H1 (cell line): ENCODE results near the gene HPN. TPM values are rescaled to one million over a fixed set of nuclear protein-coding genes. Genes with fewer than 3 reads are reported as not detected.

ENCODE experiments used
- CTCF ChIA-PET: fragments of 300-600 bp; sonication (Branson Sonifier 250); formaldehyde crosslinking; loops from one replicate; lab custom pipeline; 2021; ENCODE audit not compliant: partially characterized antibody; lab: Charles Lee
- POLR2A ChIA-PET: fragments of 300-600 bp; sonication (Branson Sonifier 250); formaldehyde crosslinking; loops from one replicate; lab custom pipeline; 2021; ENCODE audit warnings: inconsistent platforms; ENCODE audit not compliant: partially characterized antibody; lab: Charles Lee
- DNase-seq, 2 experiments: peaks; one replicate each; pipeline versions ENCODE4 v3.0.0 to v3.0.0-alpha.2; 2010 to 2022; ENCODE audit warnings: low spot score in 2 of 2, low read depth in 1 of 2, mixed read lengths in 1 of 2
- FAIRE-seq: peaks from 2 replicates; lab custom pipeline; 2011; peaks lifted over from hg19 to GRCh38; lab: Jason Lieb, UNC
- H2AFZ ChIP-seq: 2 replicates; pipeline ENCODE4 v1.8.1; 2012; ENCODE audit warnings: low read length, inconsistent platforms
- H2AK5ac ChIP-seq: 2 replicates; pipeline ENCODE4 v1.6.1; 2013; ENCODE audit warnings: low read depth, low read length
- H2BK120ac ChIP-seq: replicated peaks from 2 replicates; pipeline ENCODE3; 2013; ENCODE audit warnings: low read depth, low read length, inconsistent platforms
- H2BK12ac ChIP-seq: 2 replicates; pipeline ENCODE4 v1.6.1; 2013; ENCODE audit warnings: low read depth, low read length
- H2BK15ac ChIP-seq: 2 replicates; pipeline ENCODE4 v1.6.1; 2013; ENCODE audit warnings: low read length
- H2BK20ac ChIP-seq: 2 replicates; pipeline ENCODE4 v1.6.1; 2013; ENCODE audit warnings: low read length
- H2BK5ac ChIP-seq: 2 replicates; pipeline ENCODE4 v1.6.1; 2013; ENCODE audit warnings: low read depth, low read length
- H3K14ac ChIP-seq: 2 replicates; pipeline ENCODE4 v1.6.1; 2013; ENCODE audit warnings: inconsistent platforms; ENCODE audit not compliant: insufficient read length
- H3K18ac ChIP-seq: 2 replicates; pipeline ENCODE4 v1.6.1; 2013; ENCODE audit warnings: low read length; ENCODE audit errors: extremely low read depth
- H3K23ac ChIP-seq: 2 replicates; pipeline ENCODE4 v1.6.1; 2013; ENCODE audit warnings: inconsistent platforms; ENCODE audit not compliant: insufficient read length
- H3K23me2 ChIP-seq: 2 replicates; pipeline ENCODE4 v1.6.1; 2013; ENCODE audit warnings: low read depth, low read length
- H3K27ac ChIP-seq: 2 replicates; pipeline ENCODE4 v1.6.1; 2011; ENCODE audit warnings: low read depth, low read length, inconsistent platforms
- H3K27me3 ChIP-seq, 4 experiments: replicated peaks in 1 of 4; 1 replicate in 1 of 4; 2 replicates in 3 of 4; pipeline versions ENCODE4 v1.6.1 to v1.8.1; 2011 to 2013; ENCODE audit warnings: low read length in 3 of 4, mild to moderate bottlenecking in 3 of 4, inconsistent platforms in 2 of 4, mixed read lengths in 2 of 4, moderate library complexity in 1 of 4; ENCODE audit not compliant: control insufficient read depth in 3 of 4, insufficient read depth in 3 of 4; ENCODE audit errors: extremely low read depth in 1 of 4
- H3K36me3 ChIP-seq, 4 experiments: 2 replicates each; pipeline versions ENCODE4 v1.6.1 to v1.8.1; 2011 to 2013; ENCODE audit warnings: mild to moderate bottlenecking in 4 of 4, low read length in 3 of 4, moderate library complexity in 2 of 4, control low read depth in 1 of 4, inconsistent platforms in 1 of 4; ENCODE audit not compliant: insufficient read depth in 4 of 4, control insufficient read depth in 2 of 4
- H3K4ac ChIP-seq: replicated peaks from 2 replicates; pipeline ENCODE3; 2013; ENCODE audit warnings: low read length, low read depth, mixed read lengths, inconsistent platforms; ENCODE audit not compliant: insufficient read length
- H3K4me1 ChIP-seq, 4 experiments: replicated peaks in 1 of 4; 1 replicate in 1 of 4; 2 replicates in 3 of 4; pipeline versions ENCODE4 v1.6.1 to v1.8.1; 2011 to 2013; ENCODE audit warnings: low read length in 3 of 4, inconsistent platforms in 2 of 4, mixed read lengths in 1 of 4; ENCODE audit not compliant: insufficient read depth in 4 of 4, control insufficient read depth in 3 of 4
- H3K4me2 ChIP-seq, 2 experiments: 2 replicates each; pipeline versions ENCODE4 v1.6.1 to v1.8.1; 2011 to 2013; ENCODE audit warnings: low read depth in 2 of 2, low read length in 2 of 2, control low read depth in 1 of 2, inconsistent platforms in 1 of 2, mild to moderate bottlenecking in 1 of 2; ENCODE audit not compliant: insufficient read depth in 1 of 2
- H3K4me3 ChIP-seq, 4 experiments: fragments of 200-600, 300-600 bp in 1 of 4; sonication (generic), shearing (Covaris generic), sonication (Bioruptor Twin) in 1 of 4; 2 replicates each; pipeline versions ENCODE4 v1.5.1 to v1.8.1; 2011 to 2016; ENCODE audit warnings: low read length in 4 of 4, low read depth in 3 of 4, control low read depth in 2 of 4, inconsistent platforms in 2 of 4, mild to moderate bottlenecking in 2 of 4, mixed read lengths in 1 of 4, moderate library complexity in 1 of 4; ENCODE audit not compliant: insufficient read depth in 2 of 4; ENCODE audit errors: extremely low read depth in 1 of 4
- H3K56ac ChIP-seq: replicated peaks from 2 replicates; pipeline ENCODE3; 2013; ENCODE audit warnings: low read depth, mild to moderate bottlenecking, mixed read lengths, low read length, inconsistent platforms; ENCODE audit not compliant: insufficient read length
- H3K79me1 ChIP-seq: 2 replicates; pipeline ENCODE4 v1.6.1; 2013; ENCODE audit warnings: low read depth, low read length, control low read depth
- H3K79me2 ChIP-seq, 2 experiments: 2 replicates each; pipeline versions ENCODE4 v1.6.1 to v1.8.1; 2012 to 2013; ENCODE audit warnings: low read length in 2 of 2, mild to moderate bottlenecking in 2 of 2, inconsistent platforms in 1 of 2; ENCODE audit not compliant: insufficient read depth in 2 of 2, control insufficient read depth in 1 of 2
- H3K9ac ChIP-seq, 4 experiments: replicated peaks in 1 of 4; 1 replicate in 1 of 4; 2 replicates in 3 of 4; pipeline versions ENCODE4 v1.6.1 to v1.8.1; 2011 to 2013; ENCODE audit warnings: low read depth in 3 of 4, low read length in 3 of 4, control low read depth in 2 of 4, mild to moderate bottlenecking in 2 of 4, moderate library complexity in 2 of 4, inconsistent platforms in 1 of 4; ENCODE audit errors: extremely low read depth in 1 of 4
- H3K9me3 ChIP-seq, 2 experiments: 2 replicates each; pipeline versions ENCODE4 v1.6.1 to v1.8.1; 2012 to 2013; ENCODE audit warnings: mild to moderate bottlenecking in 2 of 2, moderate library complexity in 2 of 2, control low read depth in 1 of 2, inconsistent platforms in 1 of 2, low read depth in 1 of 2, low read length in 1 of 2, mixed read lengths in 1 of 2; ENCODE audit not compliant: insufficient read depth in 2 of 2
- H4K20me1 ChIP-seq, 2 experiments: replicated peaks in 1 of 2; 2 replicates each; pipeline versions ENCODE3 to v1.8.1; 2011 to 2013; ENCODE audit warnings: inconsistent platforms in 2 of 2, low read length in 2 of 2, mild to moderate bottlenecking in 1 of 2; ENCODE audit not compliant: insufficient read depth in 2 of 2, control insufficient read depth in 1 of 2
- H4K5ac ChIP-seq: 2 replicates; pipeline ENCODE4 v1.6.1; 2013; ENCODE audit warnings: low read length, low read depth, mixed read lengths, inconsistent platforms; ENCODE audit not compliant: insufficient read length
- H4K8ac ChIP-seq: 2 replicates; pipeline ENCODE4 v1.8.0; 2013; ENCODE audit warnings: mild to moderate bottlenecking, moderate library complexity, low read length, inconsistent platforms; ENCODE audit not compliant: insufficient read depth; ENCODE audit errors: extremely low read depth
- H4K91ac ChIP-seq: replicated peaks from 2 replicates; pipeline ENCODE3; 2013; ENCODE audit warnings: low read length, mixed read lengths, inconsistent platforms; ENCODE audit not compliant: insufficient read length
- MAFK ChIP-seq: IDR thresholded peaks from 2 replicates; pipeline ENCODE4 v1.6.1; 2012; ENCODE audit warnings: low read depth, mild to moderate bottlenecking, improper control_type of control experiment, low read length
- SIX5 ChIP-seq: IDR thresholded peaks from 2 replicates; pipeline ENCODE4 v1.6.1; 2011; ENCODE audit warnings: mild to moderate bottlenecking, low read depth, low read length
- TEAD4 ChIP-seq: IDR thresholded peaks from 2 replicates; pipeline ENCODE4 v1.6.1; 2012; ENCODE audit warnings: low read depth, low read length, inconsistent platforms, mixed read lengths
- YY1 ChIP-seq: IDR thresholded peaks from 2 replicates; pipeline ENCODE4 v1.6.1; 2011; ENCODE audit warnings: low read depth, mild to moderate bottlenecking, low read length
- WGBS, 2 experiments: shearing (Covaris generic) in 1 of 2; methylation state at CpG; one replicate each; pipeline versions ENCODE4 v1.1.6 to v1.1.7; 2013 to 2015; ENCODE audit warnings: low lambda C conversion rate in 2 of 2, mixed read lengths in 2 of 2, inconsistent platforms in 1 of 2, low coverage in 1 of 2, missing lambda C conversion rate in 1 of 2; ENCODE audit not compliant: insufficient replicate concordance in 2 of 2, insufficient coverage in 1 of 2, insufficient read length in 1 of 2; ENCODE audit errors: extremely low coverage in 1 of 2, missing lambda C conversion rate in 1 of 2; 5-methylcytosine and 5-hydroxymethylcytosine counted together
- polyA plus RNA-seq, 7 experiments: library from polyadenylated mRNA; depleted of rRNA in 3 of 7; stranded (reverse) in 5 of 7; unstranded in 2 of 7; fragments of >200 nt in 5 of 7; fragments of 200-250 nt in 2 of 7; gene quantifications; 1 replicate in 5 of 7; 2 replicates in 1 of 7; 4 replicates in 1 of 7; pipeline versions ENCODE4 v1.2.1 to v1.2.3, GENCODE V29; 2011 to 2013; ENCODE audit warnings: missing spikeins in 2 of 7, mixed read lengths in 2 of 7
- total RNA-seq: library from RNA; stranded (reverse); fragmentation: NEBNext Ultra II Directional; extraction: Animal tissue kit (Norgen Biotek cat#: 25700); gene quantifications from 2 replicates; pipeline ENCODE4 v1.2.1, GENCODE V29; 2021

Gene HPN
- total and polyA plus RNA-seq, 2 of the 8 experiments (the other 6 are each of a cell fraction or from before 2014, with no cell fraction given): 14.7 to 33.7 TPM

GRCh38 chr19:35011737-35012682, 29.5 kb upstream of the HPN start:
- H2BK5ac ChIP-seq: no peak overlapping the region
- no peak overlapping the region for H4K8ac ChIP-seq
- H3K18ac ChIP-seq: no peak overlapping the region
- peaks cover 8 to 20% of the 10 kb centered on the region in 2 experiments for H4K20me1 ChIP-seq
- H4K91ac ChIP-seq: no peak overlapping the region
- no peaks in the 10 kb centered on the region for H3K23me2 ChIP-seq
- no peak overlapping the region for H4K5ac ChIP-seq
- H3K27ac ChIP-seq: no peak overlapping the region
- H3K79me2 ChIP-seq: peaks cover 0 to 6% of the 10 kb centered on the region in 2 experiments; a peak in 1 of 4 replicates
- no peak overlapping the region for H2AFZ ChIP-seq
- POLR2A ChIA-PET: interaction anchor here (0.6 to 24.8 kb wide), 9 partner anchors 7 to 794 kb away, joined by 3 to 366 read pairs (median 3); partner anchors contain the start of genes GRAMD1A and SCN1B
- no peaks in the 10 kb centered on the region for H3K9me3 ChIP-seq
- no peak overlapping the region for H2BK120ac ChIP-seq
- 94% methylated on average over 18 of the region's 18 CpGs; no CpG with 5 or more reads in 1 of the 2 experiments for WGBS, 2 experiments
- H3K56ac ChIP-seq: no peak overlapping the region
- no peak overlapping the region for H3K4me3 ChIP-seq
- no peak overlapping the region for H3K4me2 ChIP-seq
- no peak overlapping the region for H2BK20ac ChIP-seq
- no peak for DNase-seq
- no peaks in the 10 kb centered on the region; a peak in 1 of 7 replicates for H3K27me3 ChIP-seq
- H2BK15ac ChIP-seq: no peak overlapping the region
- CTCF ChIA-PET: interaction anchor here (0.6 to 12.2 kb wide), 19 partner anchors 9 to 1912 kb away, joined by 3 to 174 read pairs (median 5); partner anchors contain the start of gene ZNF30
- H2AK5ac ChIP-seq: no peak overlapping the region
- H3K4ac ChIP-seq: no peak overlapping the region
- peaks cover 37 to 67% (median 56%) of the 10 kb centered on the region in 4 experiments for H3K36me3 ChIP-seq
- no peaks in the 10 kb centered on the region; the same call in 1 of the 2 replicates for H3K79me1 ChIP-seq
- no peak overlapping the region for H3K9ac ChIP-seq
- no peak overlapping the region for H2BK12ac ChIP-seq
- no peak for FAIRE-seq
- H3K14ac ChIP-seq: no peak overlapping the region
- H3K4me1 ChIP-seq: no peaks in the 10 kb centered on the region
- no peak overlapping the region for H3K23ac ChIP-seq
- no peak for TF ChIP-seq TEAD4
- no peak for TF ChIP-seq MAFK
- TF ChIP-seq SIX5: no peak
- TF ChIP-seq YY1: no peak
